Activated CD8-positive, alpha-beta memory T cell treated with anti-CD3 and anti-CD28 coated beads, Interleukin-2, amount 10 ng/mL, durations not matched to agents 7 days and 5 days (primary cell): ENCODE measurements around the gene NREP. TPM values are rescaled to one million over a fixed set of nuclear protein-coding genes. Genes with fewer than 3 reads are reported as not detected.
A peak's percentile ranks its signal among the peaks of the same experiment; 100 is the strongest.

Experiments used
- ATAC-seq: fragments of 150-1000 bp; cut with Tn5 transposase; one replicate; pipeline ENCODE4 v1.10.0; 2021; ENCODE audit warnings: moderate library complexity
- CTCF ChIA-PET: fragments of 350-600 bp; sonication (Branson Sonifier 250); formaldehyde crosslinking; loops from one replicate; lab custom pipeline; 2021; ENCODE audit warnings: antibody characterized with exemption; lab: Charles Lee
- DNase-seq: peaks from one replicate; pipeline ENCODE4 v3.0.0-alpha.2; 2020
- H3K27ac Mint-ChIP-seq: one replicate; pipeline ENCODE4 v1.8.0; 2021; ENCODE audit warnings: mild to moderate bottlenecking, mixed read lengths
- H3K27me3 Mint-ChIP-seq: one replicate; pipeline ENCODE4 v1.8.0; 2021; ENCODE audit warnings: mixed read lengths
- H3K36me3 Mint-ChIP-seq: one replicate; pipeline ENCODE4 v1.8.0; 2021; ENCODE audit warnings: mild to moderate bottlenecking, mixed read lengths
- H3K4me1 Mint-ChIP-seq: one replicate; pipeline ENCODE4 v1.8.0; 2021; ENCODE audit warnings: mixed read lengths
- H3K4me3 Mint-ChIP-seq: one replicate; pipeline ENCODE4 v1.8.0; 2021; ENCODE audit warnings: mild to moderate bottlenecking, moderate library complexity, mixed read lengths
- H3K9me3 Mint-ChIP-seq: one replicate; pipeline ENCODE4 v1.8.0; 2022; ENCODE audit warnings: low read depth, mixed read lengths
- total RNA-seq, 2 experiments: library from RNA; stranded (reverse); gene quantifications; one replicate each; pipeline ENCODE4 v1.2.3, GENCODE V29; 2021

The NREP gene, protein sequence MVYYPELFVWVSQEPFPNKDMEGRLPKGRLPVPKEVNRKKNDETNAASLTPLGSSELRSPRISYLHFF
- 1 to 10 TPM; 5.4 to 7.0 TPM for total RNA-seq

DNA sequence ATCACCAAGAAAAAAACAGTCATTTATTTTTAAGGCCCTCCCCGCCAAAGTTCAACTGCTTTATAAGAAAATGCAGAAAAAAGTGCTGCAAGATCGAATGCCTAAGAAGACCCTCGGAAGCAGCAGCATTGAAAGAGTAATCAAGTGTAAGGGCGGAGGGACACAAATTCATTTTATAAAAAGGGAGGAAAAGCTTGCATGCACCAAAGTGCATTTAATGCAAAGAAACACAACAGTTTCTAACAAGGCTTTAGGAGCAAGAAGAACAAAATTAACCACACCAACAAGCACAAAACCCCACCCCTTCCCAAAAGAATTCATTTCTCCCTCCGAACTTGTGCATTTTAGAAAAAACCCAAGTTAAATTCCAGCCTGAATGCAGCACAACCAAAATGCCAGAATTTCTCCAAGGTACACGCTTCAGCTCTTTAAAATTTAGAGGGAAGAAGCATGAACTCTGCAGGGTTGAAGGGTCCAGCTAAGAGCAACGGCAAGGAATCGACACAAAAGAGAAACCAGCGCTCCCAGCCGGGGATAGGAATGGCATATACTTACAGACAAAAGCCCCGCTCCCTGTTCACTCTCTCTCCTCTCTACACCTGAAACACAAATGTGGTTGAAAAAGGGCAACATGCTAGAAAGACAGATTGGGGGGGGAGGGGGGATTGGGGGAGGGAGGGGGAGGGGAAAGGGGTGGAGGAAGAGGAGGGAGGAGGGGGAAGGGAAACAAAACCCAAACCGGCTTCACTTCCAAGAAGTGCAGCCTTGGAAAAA lies at the start of gene NREP:
Gene NREP (minus strand): TSS at position 614 of the 774 bp plus-strand sequence. CDS start 1,422 bp downstream, outside the sequence.
- H3K4me1 Mint-ChIP-seq, result peaks cover 12% of the 10 kb centered on the region
- peak within 1 kb of the TSS; percentile 79 for H3K27ac Mint-ChIP-seq
- CTCF ChIA-PET, result interaction anchor here (1.0 to 1.6 kb wide), 4 partner anchors 15 to 664 kb away, joined by 3 read pairs; partner anchors contain the start of gene WDR36
- no peaks in the 10 kb centered on the region for H3K36me3 Mint-ChIP-seq
- ATAC-seq, result no peak
- H3K9me3 Mint-ChIP-seq, result no peaks in the 10 kb centered on the region
- H3K27me3 Mint-ChIP-seq, result peaks cover 38% of the 10 kb centered on the region
- H3K4me3 Mint-ChIP-seq, result peak within 1 kb of the TSS; percentile 80
- peak; percentile 51 for DNase-seq

GRCh38 chr5:111806753-111807152 lies 49.8 kb upstream of the NREP start:
- no peaks in the 10 kb centered on the region for H3K36me3 Mint-ChIP-seq
- DNase-seq (no peak), ATAC-seq (no peak)
- CTCF ChIA-PET, result no interaction called here
- no peak overlapping the region for H3K4me3 Mint-ChIP-seq
- no peaks in the 10 kb centered on the region for H3K9me3 Mint-ChIP-seq
- no peaks in the 10 kb centered on the region for H3K27me3 Mint-ChIP-seq
- no peaks in the 10 kb centered on the region for H3K4me1 Mint-ChIP-seq
- no peak overlapping the region for H3K27ac Mint-ChIP-seq

DNA sequence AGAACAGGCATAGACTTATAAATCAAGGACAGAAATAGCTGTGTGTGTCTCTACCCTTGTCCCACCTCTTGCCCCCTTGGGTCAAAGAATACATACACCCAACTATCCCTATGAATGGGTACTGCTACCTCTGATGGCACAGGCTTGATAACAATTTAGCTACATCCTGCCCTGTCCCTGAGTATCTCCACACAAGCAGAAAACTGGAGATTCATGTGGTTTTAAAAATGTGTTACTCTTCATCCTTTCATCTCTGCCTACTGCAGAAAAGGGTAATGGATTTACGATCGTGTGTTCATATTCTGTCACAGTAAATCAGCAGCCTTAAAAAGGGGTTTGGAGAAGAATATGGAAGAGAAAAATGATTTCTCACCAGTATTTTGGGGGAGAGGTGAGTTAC lies 49.2 kb upstream of the NREP start:
- no peaks in the 10 kb centered on the region for H3K27me3 Mint-ChIP-seq
- H3K4me1 Mint-ChIP-seq, result no peaks in the 10 kb centered on the region
- CTCF ChIA-PET, result no interaction called here
- no peak for DNase-seq
- no peak overlapping the region for H3K4me3 Mint-ChIP-seq
- no peaks in the 10 kb centered on the region for H3K36me3 Mint-ChIP-seq
- no peak overlapping the region for H3K27ac Mint-ChIP-seq
- ATAC-seq, result no peak
- no peaks in the 10 kb centered on the region for H3K9me3 Mint-ChIP-seq

GRCh38 chr5:111805071-111805470 lies 48.1 kb upstream of the NREP start:
- Mint-ChIP-seq H3K4me1 (no peaks in the 10 kb centered on the region), H3K27me3 (no peaks in the 10 kb centered on the region), H3K36me3 (no peaks in the 10 kb centered on the region), H3K27ac (no peak overlapping the region), H3K9me3 (no peaks in the 10 kb centered on the region), H3K4me3 (no peak overlapping the region)
- CTCF ChIA-PET, result no interaction called here
- DNase-seq (no peak), ATAC-seq (no peak)

GRCh38 chr5:111800351-111800750 lies 43.4 kb upstream of the NREP start:
- Mint-ChIP-seq H3K4me1 (no peaks in the 10 kb centered on the region), H3K27ac (no peak overlapping the region), H3K4me3 (no peak overlapping the region), H3K9me3 (no peaks in the 10 kb centered on the region), H3K36me3 (no peaks in the 10 kb centered on the region), H3K27me3 (no peaks in the 10 kb centered on the region)
- DNase-seq (no peak), ATAC-seq (no peak)
- CTCF ChIA-PET, result interaction anchor here (0.9 kb wide), 1 partner anchor 11 kb away, joined by 3 read pairs; no protein-coding TSS in a partner anchor

GRCh38 chr5:111795142-111795541 lies 38.1 kb upstream of the NREP start:
- H3K27me3 Mint-ChIP-seq, result no peaks in the 10 kb centered on the region
- CTCF ChIA-PET, result no interaction called here

GRCh38 chr5:111792471-111793058 lies 35.6 kb upstream of the NREP start:
- CTCF ChIA-PET, result no interaction called here

More at GRCh38 chr5:111795142-111795541, 38.1 kb upstream of the NREP start:
- no peak for ATAC-seq
- Mint-ChIP-seq H3K27ac (no peak overlapping the region), H3K4me1 (no peaks in the 10 kb centered on the region), H3K9me3 (no peaks in the 10 kb centered on the region), H3K4me3 (no peak overlapping the region), H3K36me3 (no peaks in the 10 kb centered on the region)
- no peak for DNase-seq

GRCh38 chr5:111790295-111790694 lies 33.3 kb upstream of the NREP start:
- Mint-ChIP-seq H3K36me3 (no peaks in the 10 kb centered on the region), H3K4me3 (no peak overlapping the region), H3K4me1 (no peaks in the 10 kb centered on the region), H3K27me3 (peaks cover 3% of the 10 kb centered on the region), H3K9me3 (no peaks in the 10 kb centered on the region), H3K27ac (no peak overlapping the region)
- DNase-seq (no peak), ATAC-seq (no peak)
- CTCF ChIA-PET, result no interaction called here

More at GRCh38 chr5:111792471-111793058, 35.6 kb upstream of the NREP start:
- Mint-ChIP-seq H3K27me3 (no peaks in the 10 kb centered on the region), H3K4me1 (no peaks in the 10 kb centered on the region), H3K9me3 (no peaks in the 10 kb centered on the region), H3K4me3 (no peak overlapping the region), H3K36me3 (no peaks in the 10 kb centered on the region), H3K27ac (no peak overlapping the region)
- no peak for ATAC-seq
- DNase-seq, result no peak

GRCh38 chr5:111787006-111787405 lies 30.0 kb upstream of the NREP start:
- H3K4me1 Mint-ChIP-seq, result no peaks in the 10 kb centered on the region
- CTCF ChIA-PET, result no interaction called here
- no peak overlapping the region for H3K4me3 Mint-ChIP-seq
- DNase-seq, result no peak
- no peaks in the 10 kb centered on the region for H3K36me3 Mint-ChIP-seq
- H3K9me3 Mint-ChIP-seq, result no peaks in the 10 kb centered on the region
- no peak overlapping the region for H3K27ac Mint-ChIP-seq
- ATAC-seq, result no peak
- peaks cover 3% of the 10 kb centered on the region for H3K27me3 Mint-ChIP-seq

- H3K27ac Mint-ChIP-seq, result no peak overlapping the region
- H3K36me3 Mint-ChIP-seq, result no peaks in the 10 kb centered on the region
- no peaks in the 10 kb centered on the region for H3K4me1 Mint-ChIP-seq
- no peak for DNase-seq
- no peaks in the 10 kb centered on the region for H3K9me3 Mint-ChIP-seq
- CTCF ChIA-PET, result no interaction called here
- peaks cover 6% of the 10 kb centered on the region for H3K27me3 Mint-ChIP-seq
- H3K4me3 Mint-ChIP-seq, result no peak overlapping the region
- no peak for ATAC-seq
These were observed 27.6 kb upstream of the NREP start for GRCh38 chr5:111784491-111785181.

DNA sequence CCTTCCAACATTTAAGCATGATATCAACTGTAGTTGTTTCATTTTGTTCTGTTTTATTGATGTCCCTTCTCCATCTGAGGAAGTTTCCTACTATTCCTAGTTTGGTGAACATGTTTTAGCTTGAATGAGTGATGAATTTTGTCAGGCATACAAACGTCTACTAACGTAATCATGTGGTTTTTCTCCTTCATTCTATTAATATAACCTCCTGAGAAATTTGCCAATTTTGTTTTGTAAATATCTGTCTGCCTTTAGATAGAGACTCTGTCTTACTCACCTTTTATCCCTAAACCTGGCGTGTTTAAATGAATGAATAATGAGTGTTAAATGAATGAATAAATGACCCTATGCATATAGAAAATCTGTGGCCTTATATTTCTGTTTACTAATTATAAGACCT lies 26.5 kb upstream of the NREP start:
- H3K27ac Mint-ChIP-seq, result no peak overlapping the region
- no peaks in the 10 kb centered on the region for H3K9me3 Mint-ChIP-seq
- H3K27me3 Mint-ChIP-seq, result peaks cover 13% of the 10 kb centered on the region
- ATAC-seq (no peak), DNase-seq (no peak)
- H3K36me3 Mint-ChIP-seq, result no peaks in the 10 kb centered on the region
- H3K4me1 Mint-ChIP-seq, result no peaks in the 10 kb centered on the region
- no peak overlapping the region for H3K4me3 Mint-ChIP-seq
- CTCF ChIA-PET, result no interaction called here

GRCh38 chr5:111782216-111782615 lies 25.2 kb upstream of the NREP start:
- no peaks in the 10 kb centered on the region for H3K9me3 Mint-ChIP-seq
- CTCF ChIA-PET, result interaction anchor here (1.6 kb wide), 1 partner anchor 231 kb away, joined by 4 read pairs; no protein-coding TSS in a partner anchor
- H3K27me3 Mint-ChIP-seq, result peaks cover 13% of the 10 kb centered on the region
- H3K27ac Mint-ChIP-seq, result no peak overlapping the region
- H3K36me3 Mint-ChIP-seq, result no peaks in the 10 kb centered on the region
- ATAC-seq (no peak), DNase-seq (no peak)
- H3K4me1 Mint-ChIP-seq, result no peaks in the 10 kb centered on the region
- no peak overlapping the region for H3K4me3 Mint-ChIP-seq

DNA sequence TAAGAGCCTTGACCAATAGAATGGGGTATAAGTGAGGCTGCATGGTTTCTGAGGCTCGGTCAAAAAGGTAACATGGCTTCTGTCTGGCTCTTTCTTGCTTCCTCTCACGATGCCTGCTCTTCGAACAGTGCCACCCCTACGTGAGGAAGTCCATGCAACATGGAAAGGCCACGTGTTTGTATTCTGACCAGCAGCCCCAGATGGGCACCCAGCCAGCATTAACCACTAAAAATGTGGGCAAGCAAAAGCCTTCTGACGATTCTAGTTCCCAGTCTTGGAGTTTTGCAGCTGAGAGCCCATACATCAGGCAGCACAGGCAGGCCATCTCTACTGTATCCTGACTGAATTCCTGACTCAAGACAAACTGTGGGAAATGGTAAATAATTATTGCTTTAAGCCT lies 24.2 kb upstream of the NREP start:
- DNase-seq (no peak), ATAC-seq (no peak)
- Mint-ChIP-seq H3K36me3 (no peaks in the 10 kb centered on the region), H3K27me3 (peaks cover 13% of the 10 kb centered on the region), H3K9me3 (no peaks in the 10 kb centered on the region), H3K4me3 (no peak overlapping the region), H3K27ac (no peak overlapping the region), H3K4me1 (no peaks in the 10 kb centered on the region)
- CTCF ChIA-PET, result interaction anchor here (1.6 kb wide), 1 partner anchor 230 kb away, joined by 4 read pairs; no protein-coding TSS in a partner anchor
